Muscle layer of colon (tissue), 2 donors: ENCODE data around the gene MIAT.

Experiments
- H3K27ac ChIP-seq: one replicate; pipeline ENCODE4 v1.7.0; 2013; ENCODE audit warnings: low read depth, mild to moderate bottlenecking, low read length, moderate library complexity
- H3K27me3 ChIP-seq, 2 donors: one replicate each; pipeline ENCODE4 v1.7.0; 2013; ENCODE audit warnings: low read length in 2 of 2, mild to moderate bottlenecking in 2 of 2; ENCODE audit not compliant: insufficient read depth in 2 of 2, control insufficient read depth in 1 of 2
- H3K36me3 ChIP-seq: one replicate; pipeline ENCODE4 v1.7.0; 2013; ENCODE audit warnings: mild to moderate bottlenecking, low read length; ENCODE audit not compliant: insufficient read depth
- H3K4me1 ChIP-seq: one replicate; pipeline ENCODE4 v1.7.0; 2013; ENCODE audit warnings: mild to moderate bottlenecking, low read length; ENCODE audit not compliant: insufficient read depth
- H3K4me3 ChIP-seq, 2 donors: one replicate each; pipeline ENCODE4 v1.7.0; 2013; ENCODE audit warnings: low read length in 2 of 2, low read depth in 1 of 2, mild to moderate bottlenecking in 1 of 2, moderate library complexity in 1 of 2
- H3K9ac ChIP-seq: one replicate; pipeline ENCODE4 v1.7.0; 2013; ENCODE audit warnings: low read length
- H3K9me3 ChIP-seq: one replicate; pipeline ENCODE4 v1.7.0; 2013; ENCODE audit warnings: mild to moderate bottlenecking, low read length
- donor health status: abdominal sarcoma.
- donor health status: Adenocarcinoma of cecum.

Gene MIAT

DNA sequence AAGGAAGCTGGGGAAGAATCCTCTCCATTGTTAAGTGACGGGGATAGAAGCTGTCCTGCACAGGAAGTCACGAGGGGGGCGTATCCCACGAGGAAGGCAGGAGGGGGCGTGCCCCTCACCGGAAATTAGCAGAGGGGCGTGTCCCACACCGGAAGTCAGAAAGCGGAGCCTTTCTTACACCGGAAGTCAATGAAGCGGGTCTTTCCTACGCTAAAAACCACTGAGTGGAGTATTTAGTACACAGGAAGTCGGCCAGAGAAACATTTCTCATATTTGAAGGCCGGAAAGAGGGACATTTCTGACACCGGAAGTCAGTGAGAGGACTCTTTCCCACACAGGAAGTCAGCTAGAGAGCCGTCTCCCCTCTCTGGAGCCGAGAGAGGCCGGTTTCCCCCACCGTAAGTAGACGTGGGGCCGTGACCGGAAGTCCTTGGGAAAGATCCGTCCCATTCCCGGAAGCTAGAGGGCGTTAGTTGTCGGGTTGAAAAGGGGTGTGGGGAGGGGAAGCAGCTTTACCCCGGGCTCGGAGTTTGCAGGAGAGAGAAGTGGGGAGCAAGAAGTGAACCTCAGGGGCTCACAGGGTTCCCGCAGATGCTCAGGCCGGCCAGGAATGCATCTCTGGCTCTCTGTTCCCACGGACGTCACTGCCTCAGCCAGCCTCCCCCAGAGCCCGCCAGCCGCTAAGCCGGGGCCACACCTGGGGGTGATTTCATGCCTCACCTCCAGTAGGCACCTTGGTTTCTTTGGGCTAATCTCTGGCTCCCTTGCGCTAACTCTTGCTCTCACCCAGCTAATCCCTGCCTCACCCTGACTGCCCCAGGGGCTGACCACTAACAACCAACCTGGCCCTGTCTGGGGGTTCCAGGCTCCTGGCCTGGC is 15.4 kb downstream of the MIAT start:
- H3K27me3 ChIP-seq = no peaks in the 10 kb centered on the region
- no peaks in the 10 kb centered on the region for H3K9me3 ChIP-seq
- peak overlapping the region; percentile 99 for H3K9ac ChIP-seq

GRCh38 chr22:26673486-26673885 is 16.1 kb downstream of the MIAT start:
- Histone ChIP-seq H3K9ac (peak overlapping the region; percentile 99), H3K4me3 (peak overlapping the region; percentile 90 to 97), H3K9me3 (no peaks in the 10 kb centered on the region), H3K27ac (peak overlapping the region; percentile 73), H3K27me3 (no peaks in the 10 kb centered on the region), H3K36me3 (no peaks in the 10 kb centered on the region), H3K4me1 (peaks cover 23% of the 10 kb centered on the region)

More for the DNA sequence above, 15.4 kb downstream of the MIAT start:
- Histone ChIP-seq H3K4me1 (peaks cover 23% of the 10 kb centered on the region), H3K27ac (peak overlapping the region; percentile 73), H3K36me3 (no peaks in the 10 kb centered on the region), H3K4me3 (peak overlapping the region; percentile 90 to 97)

GRCh38 chr22:26674211-26675190 is 17.1 kb downstream of the MIAT start:
- Histone ChIP-seq H3K9me3 (no peaks in the 10 kb centered on the region), H3K4me3 (peak overlapping the region in 1 of 2 donors; percentile 97), H3K27me3 (no peaks in the 10 kb centered on the region), H3K27ac (no peak overlapping the region), H3K36me3 (no peaks in the 10 kb centered on the region), H3K9ac (no peak overlapping the region), H3K4me1 (peaks cover 23% of the 10 kb centered on the region)

DNA sequence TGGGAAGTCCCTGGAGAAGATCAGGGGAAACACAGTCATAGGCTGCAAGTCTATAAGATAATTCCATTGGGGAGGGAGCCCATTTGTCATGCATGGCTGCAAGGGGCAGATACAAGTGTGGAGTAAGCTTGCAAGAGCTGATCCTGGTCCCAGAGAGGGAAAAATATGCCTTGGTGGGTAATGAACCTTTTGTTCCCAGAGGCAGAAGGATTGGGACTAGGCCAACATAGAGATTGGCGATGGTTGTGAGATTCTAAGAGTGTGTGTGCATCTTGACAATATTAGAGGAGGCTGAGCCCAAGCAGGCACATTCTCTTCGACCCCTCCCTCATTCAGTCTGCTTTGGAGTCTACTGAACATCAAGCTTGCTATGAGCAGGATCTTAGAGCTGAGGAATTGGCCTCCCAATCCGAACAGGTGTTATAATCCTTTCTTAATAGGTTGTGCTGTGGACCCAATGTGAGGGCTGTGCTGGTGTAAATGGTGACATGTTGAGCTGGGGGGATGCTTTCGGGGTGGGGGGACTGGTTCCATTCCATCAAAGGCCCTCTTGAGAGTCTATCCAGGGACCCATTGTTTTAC is 18.4 kb downstream of the MIAT start:
- H3K9me3 ChIP-seq = no peaks in the 10 kb centered on the region
- peaks cover 3% of the 10 kb centered on the region for H3K36me3 ChIP-seq
- H3K27me3 ChIP-seq = no peaks in the 10 kb centered on the region
- no peak overlapping the region for H3K4me3 ChIP-seq
- no peak overlapping the region for H3K9ac ChIP-seq
- H3K27ac ChIP-seq = no peak overlapping the region
- peaks cover 23% of the 10 kb centered on the region for H3K4me1 ChIP-seq

DNA sequence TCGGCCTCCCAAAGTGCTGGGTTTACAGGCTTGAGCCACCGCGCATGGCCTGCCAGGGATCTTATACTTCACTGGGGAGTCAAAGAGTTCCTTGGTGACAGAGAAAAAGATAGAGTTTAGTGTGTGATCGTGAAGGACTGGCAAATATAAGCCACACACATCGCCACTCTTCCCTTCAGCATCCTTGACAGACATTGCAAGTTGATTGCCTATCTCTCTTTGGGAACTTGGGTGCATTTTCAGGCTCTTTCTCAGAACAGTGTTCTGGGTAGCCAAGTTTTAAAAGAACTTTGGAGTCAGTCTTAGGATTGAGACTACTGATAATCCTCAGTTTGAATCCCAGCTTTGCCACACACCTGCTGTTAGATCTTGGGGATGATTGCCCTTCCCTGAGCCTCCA is 19.8 kb downstream of the MIAT start:
- Histone ChIP-seq H3K4me3 (no peak overlapping the region), H3K36me3 (peaks cover 6% of the 10 kb centered on the region), H3K27me3 (no peaks in the 10 kb centered on the region), H3K27ac (no peak overlapping the region), H3K4me1 (peaks cover 21% of the 10 kb centered on the region), H3K9ac (no peak overlapping the region), H3K9me3 (no peaks in the 10 kb centered on the region)

DNA sequence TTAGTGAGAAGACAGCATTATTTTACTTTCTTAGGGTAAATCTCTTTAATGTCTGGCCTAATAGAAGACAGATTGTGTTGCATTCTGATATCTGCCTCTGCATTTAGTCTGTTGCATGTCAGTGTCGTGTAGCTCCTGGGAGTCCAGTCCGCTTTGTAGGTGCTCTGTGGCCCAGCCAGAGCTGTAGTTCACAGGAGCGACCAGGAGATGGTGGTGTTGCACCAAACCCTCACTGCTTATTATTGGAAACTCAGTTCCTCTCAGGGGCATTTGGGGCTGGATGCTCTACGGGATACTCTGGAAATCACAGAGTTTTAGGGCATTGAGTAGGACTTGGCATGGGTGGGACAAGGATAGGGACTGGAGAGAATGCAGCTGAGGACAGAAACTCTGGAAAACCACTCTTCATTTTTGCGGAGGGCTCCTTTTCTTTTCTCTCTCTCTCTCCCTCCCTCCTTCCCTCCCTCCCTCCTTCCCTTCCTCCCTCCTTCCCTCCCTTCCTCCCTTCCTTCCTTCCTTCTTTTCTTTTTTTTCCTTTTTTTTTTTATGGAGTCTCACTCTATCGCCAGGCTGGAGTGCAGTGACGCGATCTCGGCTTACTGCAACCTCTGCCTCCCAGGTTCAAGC is 21.7 kb downstream of the MIAT start:
- Histone ChIP-seq H3K36me3 (peaks cover 7% of the 10 kb centered on the region), H3K4me3 (no peak overlapping the region), H3K9ac (no peak overlapping the region), H3K27ac (no peak overlapping the region), H3K27me3 (no peaks in the 10 kb centered on the region), H3K9me3 (no peaks in the 10 kb centered on the region), H3K4me1 (peaks cover 9% of the 10 kb centered on the region)

DNA sequence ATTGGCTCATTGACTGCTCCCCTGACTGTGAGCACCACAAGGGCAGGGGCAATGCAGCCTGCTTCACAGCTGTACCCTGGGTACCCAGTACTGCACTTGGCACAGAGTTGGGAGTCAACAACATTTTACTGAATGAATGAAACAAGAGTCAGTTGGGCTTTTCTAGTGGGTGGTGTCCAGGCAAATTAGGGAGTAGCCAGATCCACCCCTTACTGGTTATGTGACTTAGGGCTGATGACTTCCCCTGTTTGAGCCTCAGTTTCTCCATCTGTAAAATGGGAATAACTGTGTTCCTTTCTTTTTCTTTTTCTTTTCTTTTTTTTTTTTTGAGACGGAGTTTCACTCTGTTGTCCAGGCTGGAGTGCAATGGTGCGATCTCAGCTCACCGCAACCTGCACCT is 23.1 kb downstream of the MIAT start:
- no peak overlapping the region for H3K27ac ChIP-seq
- no peaks in the 10 kb centered on the region for H3K4me1 ChIP-seq
- no peaks in the 10 kb centered on the region for H3K9me3 ChIP-seq

GRCh38 chr22:26681395-26681821 is 24.0 kb downstream of the MIAT start:
- H3K4me1 ChIP-seq = no peaks in the 10 kb centered on the region
- H3K27ac ChIP-seq = no peak overlapping the region
- H3K9ac ChIP-seq = no peak overlapping the region
- peaks cover 7% of the 10 kb centered on the region for H3K36me3 ChIP-seq
- H3K4me3 ChIP-seq = no peak overlapping the region
- H3K9me3 ChIP-seq = no peaks in the 10 kb centered on the region
- no peaks in the 10 kb centered on the region for H3K27me3 ChIP-seq

More for the DNA sequence above, 23.1 kb downstream of the MIAT start:
- peaks cover 7% of the 10 kb centered on the region for H3K36me3 ChIP-seq
- no peak overlapping the region for H3K9ac ChIP-seq
- H3K27me3 ChIP-seq = no peaks in the 10 kb centered on the region
- H3K4me3 ChIP-seq = no peak overlapping the region

- no peaks in the 10 kb centered on the region for H3K27me3 ChIP-seq
- H3K9ac ChIP-seq = no peak overlapping the region
- H3K4me1 ChIP-seq = no peaks in the 10 kb centered on the region
- H3K27ac ChIP-seq = no peak overlapping the region
- no peaks in the 10 kb centered on the region for H3K9me3 ChIP-seq
- no peak overlapping the region for H3K4me3 ChIP-seq
- peaks cover 7% of the 10 kb centered on the region for H3K36me3 ChIP-seq
Measured at GRCh38 chr22:26684168-26684567, 26.8 kb downstream of the MIAT start.

DNA sequence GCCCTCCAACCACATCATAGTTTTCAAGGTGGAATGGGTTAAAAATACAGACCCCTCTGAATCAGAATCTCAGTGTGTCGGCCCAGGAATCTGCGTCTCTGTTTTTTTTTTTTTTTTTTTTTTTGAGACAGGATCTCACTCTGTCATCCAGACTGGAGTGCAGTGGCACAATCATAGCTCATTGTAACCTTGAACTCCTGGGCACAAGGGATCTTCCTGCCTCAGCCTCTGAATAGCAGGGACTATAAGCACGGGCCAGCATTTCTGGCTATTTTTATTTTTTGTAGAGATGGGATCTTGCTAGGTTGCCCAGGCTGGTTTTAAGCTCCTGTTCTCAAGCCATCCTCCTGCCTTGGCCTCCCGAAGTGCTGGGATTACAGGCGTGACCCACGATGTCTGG is 28.2 kb downstream of the MIAT start:
- Histone ChIP-seq H3K4me3 (no peak overlapping the region), H3K4me1 (no peaks in the 10 kb centered on the region), H3K36me3 (peaks cover 4% of the 10 kb centered on the region), H3K27me3 (no peaks in the 10 kb centered on the region), H3K9me3 (no peaks in the 10 kb centered on the region), H3K9ac (no peak overlapping the region), H3K27ac (no peak overlapping the region)

DNA sequence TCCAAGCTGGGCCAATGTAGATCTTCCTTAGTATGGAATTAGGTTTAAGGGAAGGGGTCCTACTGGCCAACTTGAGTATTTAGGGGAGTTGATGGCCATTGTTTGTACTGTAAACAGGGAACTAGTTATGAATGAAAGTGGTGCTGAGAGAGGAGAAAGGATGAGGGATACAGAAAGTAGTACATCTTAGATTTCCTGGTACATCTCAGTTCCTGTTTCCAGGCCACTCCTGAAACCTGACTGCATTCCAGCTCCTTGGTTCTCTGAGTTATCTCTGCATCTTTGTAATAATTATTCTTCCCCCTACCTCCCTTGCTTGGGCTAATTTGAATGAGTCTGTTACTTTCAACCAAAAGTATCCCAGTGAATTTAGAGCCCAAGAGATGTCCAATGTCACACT is 30.1 kb downstream of the MIAT start:
- no peak overlapping the region for H3K9ac ChIP-seq
- H3K4me3 ChIP-seq = no peak overlapping the region
- no peaks in the 10 kb centered on the region for H3K27me3 ChIP-seq
- no peaks in the 10 kb centered on the region for H3K36me3 ChIP-seq
- no peak overlapping the region for H3K27ac ChIP-seq
- H3K9me3 ChIP-seq = no peaks in the 10 kb centered on the region
- H3K4me1 ChIP-seq = no peaks in the 10 kb centered on the region
